ENCODE data around the gene CAVIN1. TPM values are rescaled to one million over a fixed set of nuclear protein-coding genes. Genes with fewer than 3 reads are reported as not detected.
"Not testable (repeated sequence)": the region's sequence is repeated elsewhere in the genome, so short reads cannot be mapped to it uniquely, and the experiment has no call there.

Gene CAVIN1
- total RNA-seq, 1 donor from 2014 or later: 1.1 TPM

DNA sequence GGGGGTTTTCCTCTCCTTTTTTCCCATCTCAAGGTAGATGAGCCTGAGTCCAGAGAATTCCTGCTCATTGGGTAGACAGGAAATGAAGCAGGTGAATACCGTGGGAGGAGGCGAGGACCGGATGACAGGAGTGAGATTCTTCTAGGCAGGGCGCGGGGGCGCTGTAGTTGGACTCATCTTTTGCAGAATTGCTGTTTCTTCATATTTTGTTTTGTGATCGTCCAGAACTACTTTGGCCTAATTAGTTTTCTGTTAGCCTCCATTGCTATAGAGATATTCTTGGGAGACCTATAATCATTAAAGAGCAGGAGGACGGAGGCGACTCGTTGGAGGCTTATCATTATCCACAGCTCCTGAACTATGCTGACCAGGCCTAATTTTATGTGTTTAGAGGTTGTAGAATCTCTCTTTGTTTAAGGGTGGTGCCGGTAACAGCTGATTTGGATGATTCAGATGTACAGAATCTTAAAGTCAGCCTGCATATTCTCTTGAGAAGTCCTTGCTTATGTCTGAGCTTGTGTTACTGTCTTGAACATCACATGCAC lies 36.3 kb upstream of the CAVIN1 start:
- TF ChIP-seq, protein P1, sequence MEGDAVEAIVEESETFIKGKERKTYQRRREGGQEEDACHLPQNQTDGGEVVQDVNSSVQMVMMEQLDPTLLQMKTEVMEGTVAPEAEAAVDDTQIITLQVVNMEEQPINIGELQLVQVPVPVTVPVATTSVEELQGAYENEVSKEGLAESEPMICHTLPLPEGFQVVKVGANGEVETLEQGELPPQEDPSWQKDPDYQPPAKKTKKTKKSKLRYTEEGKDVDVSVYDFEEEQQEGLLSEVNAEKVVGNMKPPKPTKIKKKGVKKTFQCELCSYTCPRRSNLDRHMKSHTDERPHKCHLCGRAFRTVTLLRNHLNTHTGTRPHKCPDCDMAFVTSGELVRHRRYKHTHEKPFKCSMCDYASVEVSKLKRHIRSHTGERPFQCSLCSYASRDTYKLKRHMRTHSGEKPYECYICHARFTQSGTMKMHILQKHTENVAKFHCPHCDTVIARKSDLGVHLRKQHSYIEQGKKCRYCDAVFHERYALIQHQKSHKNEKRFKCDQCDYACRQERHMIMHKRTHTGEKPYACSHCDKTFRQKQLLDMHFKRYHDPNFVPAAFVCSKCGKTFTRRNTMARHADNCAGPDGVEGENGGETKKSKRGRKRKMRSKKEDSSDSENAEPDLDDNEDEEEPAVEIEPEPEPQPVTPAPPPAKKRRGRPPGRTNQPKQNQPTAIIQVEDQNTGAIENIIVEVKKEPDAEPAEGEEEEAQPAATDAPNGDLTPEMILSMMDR (IDR thresholded peaks at IDR 0.05; ENCODE audit: unreplicated experiment): peak; percentile 36
- H3K27me3 Mint-ChIP-seq: no peaks in the 10 kb centered on the region
- H3K4me3 Mint-ChIP-seq (ENCODE audit: low read depth): peak overlapping the region; percentile 89
- H3K9me3 Mint-ChIP-seq (ENCODE audit: low read depth): peaks cover 3% of the 10 kb centered on the region
- peak overlapping the region; percentile 89 for H3K27ac Mint-ChIP-seq
- no peak for DNase-seq (ENCODE audit: low spot score, unreplicated experiment)
- H3K36me3 Mint-ChIP-seq (ENCODE audit: insufficient read depth): no peaks in the 10 kb centered on the region
- peaks cover 39% of the 10 kb centered on the region for H3K4me1 Mint-ChIP-seq (ENCODE audit: low read depth)

DNA sequence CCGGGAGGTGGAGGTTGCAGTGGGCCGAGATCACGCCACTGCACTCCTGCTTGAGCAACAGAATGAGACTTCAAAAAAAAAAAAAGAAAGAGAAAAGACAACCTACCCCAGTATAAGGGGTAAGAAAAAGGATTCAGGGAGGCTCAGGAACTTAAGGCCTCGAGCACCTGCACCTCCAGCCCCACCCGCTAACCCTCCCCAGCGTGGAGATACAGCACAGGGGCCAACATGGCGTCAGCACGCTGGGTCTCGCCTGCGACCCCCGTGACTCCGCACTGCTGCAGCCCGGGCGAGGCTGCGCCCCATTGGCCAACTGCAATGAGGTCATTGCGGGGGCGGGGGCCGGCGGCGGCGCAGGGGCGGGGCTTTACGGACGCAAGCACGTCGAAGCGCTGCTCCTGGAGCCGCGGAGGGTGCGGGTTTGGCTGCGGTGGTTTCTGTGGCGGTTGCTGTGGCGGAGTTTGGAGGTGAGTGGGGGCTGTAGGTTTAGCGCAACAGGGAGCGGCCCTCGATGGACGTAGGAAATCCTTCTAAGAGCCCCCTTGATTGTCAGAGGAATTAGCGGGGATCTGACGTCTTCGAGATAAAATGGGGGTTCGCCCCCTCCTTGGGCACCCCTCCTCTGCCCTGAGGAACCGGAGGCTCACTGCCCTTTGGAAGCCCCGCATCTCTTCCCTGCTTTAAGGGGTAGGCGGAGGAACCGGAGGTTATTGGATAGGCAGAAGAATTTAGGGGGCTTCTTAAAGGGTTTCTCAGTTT lies 35.6 kb upstream of the CAVIN1 start, which contains the start of gene ATP6V0A1:
TSS of gene ATP6V0A1 (plus strand) at position 382 of the 759 bp plus-strand sequence. CDS start 2,017 bp downstream, outside the sequence.
- Mint-ChIP-seq H3K27ac (peak within 1 kb of the TSS; percentile 89), H3K4me1 (ENCODE audit: low read depth) (peaks cover 35% of the 10 kb centered on the region), H3K36me3 (ENCODE audit: insufficient read depth) (no peaks in the 10 kb centered on the region), H3K9me3 (ENCODE audit: low read depth) (peaks cover 3% of the 10 kb centered on the region), H3K27me3 (no peaks in the 10 kb centered on the region), H3K4me3 (ENCODE audit: low read depth) (peak within 1 kb of the TSS; percentile 89)
- TF ChIP-seq, protein P1 (IDR thresholded peaks at IDR 0.05; ENCODE audit: unreplicated experiment): no peak
- DNase-seq (ENCODE audit: low spot score, unreplicated experiment): peak; percentile 89

GRCh38 chr17:42457107-42457792 lies 34.2 kb upstream of the CAVIN1 start:
- Mint-ChIP-seq H3K4me1 (ENCODE audit: low read depth) (peaks cover 29% of the 10 kb centered on the region), H3K27ac (peak overlapping the region; percentile 46), H3K9me3 (ENCODE audit: low read depth) (peaks cover 3% of the 10 kb centered on the region), H3K27me3 (peaks cover 6% of the 10 kb centered on the region), H3K36me3 (ENCODE audit: insufficient read depth) (no peaks in the 10 kb centered on the region), H3K4me3 (ENCODE audit: low read depth) (peak overlapping the region; percentile 69)
- TF ChIP-seq, protein P1 (IDR thresholded peaks at IDR 0.05; ENCODE audit: unreplicated experiment): no peak
- DNase-seq (ENCODE audit: low spot score, unreplicated experiment): no peak

- DNase-seq (ENCODE audit: low spot score, unreplicated experiment): no peak
- TF ChIP-seq, protein P1 (IDR thresholded peaks at IDR 0.05; ENCODE audit: unreplicated experiment): no peak
- H3K4me1 Mint-ChIP-seq (ENCODE audit: low read depth): peaks cover 29% of the 10 kb centered on the region
- H3K27me3 Mint-ChIP-seq: peaks cover 6% of the 10 kb centered on the region
- peaks cover 3% of the 10 kb centered on the region for H3K9me3 Mint-ChIP-seq (ENCODE audit: low read depth)
- no peaks in the 10 kb centered on the region for H3K36me3 Mint-ChIP-seq (ENCODE audit: insufficient read depth)
- H3K27ac Mint-ChIP-seq: peak overlapping the region; percentile 0
- no peak overlapping the region for H3K4me3 Mint-ChIP-seq (ENCODE audit: low read depth)
These were observed 33.4 kb upstream of the CAVIN1 start for GRCh38 chr17:42456223-42457106.

DNA sequence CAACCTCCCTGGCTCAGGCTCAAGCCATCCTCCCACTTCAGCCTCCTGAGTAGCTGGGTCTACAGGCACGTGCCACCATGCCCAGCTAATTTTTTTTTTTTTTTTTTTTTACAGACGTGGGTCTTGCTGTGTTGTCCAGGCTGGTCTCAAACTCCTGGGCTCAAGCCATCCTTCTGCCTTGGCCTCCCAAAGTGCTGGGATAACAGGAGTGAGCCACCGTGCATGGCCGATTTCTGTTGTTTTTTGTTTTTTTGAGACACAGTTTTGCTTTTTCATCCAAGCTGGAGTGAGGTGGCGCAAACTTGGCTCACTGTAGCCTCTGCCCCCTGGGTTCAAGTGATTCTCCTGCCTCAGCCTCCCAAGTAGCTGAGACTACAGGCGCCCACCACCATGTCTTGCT lies 31.9 kb upstream of the CAVIN1 start:
- H3K27me3 Mint-ChIP-seq; H3K9me3 Mint-ChIP-seq (ENCODE audit: low read depth); H3K27ac Mint-ChIP-seq; H3K36me3 Mint-ChIP-seq (ENCODE audit: insufficient read depth); DNase-seq (ENCODE audit: low spot score, unreplicated experiment); H3K4me3 Mint-ChIP-seq (ENCODE audit: low read depth): not testable (repeated sequence)
- peaks cover 22% of the 10 kb centered on the region for H3K4me1 Mint-ChIP-seq (ENCODE audit: low read depth)

Data from progenitor cell of endocrine pancreas (in vitro differentiated cells).